ENCODE results near the gene TLCD3A. TPM values are rescaled to one million over a fixed set of nuclear protein-coding genes. Genes with fewer than 3 reads are reported as not detected.
A peak's percentile ranks its signal among the peaks of the same experiment; 100 is the strongest.

Gene TLCD3A
- total and polyA plus RNA-seq, 2 donors (not counting 3 experiments of a cell fraction or from before 2014, with no cell fraction given): 36.6 to 54.1 TPM

DNA sequence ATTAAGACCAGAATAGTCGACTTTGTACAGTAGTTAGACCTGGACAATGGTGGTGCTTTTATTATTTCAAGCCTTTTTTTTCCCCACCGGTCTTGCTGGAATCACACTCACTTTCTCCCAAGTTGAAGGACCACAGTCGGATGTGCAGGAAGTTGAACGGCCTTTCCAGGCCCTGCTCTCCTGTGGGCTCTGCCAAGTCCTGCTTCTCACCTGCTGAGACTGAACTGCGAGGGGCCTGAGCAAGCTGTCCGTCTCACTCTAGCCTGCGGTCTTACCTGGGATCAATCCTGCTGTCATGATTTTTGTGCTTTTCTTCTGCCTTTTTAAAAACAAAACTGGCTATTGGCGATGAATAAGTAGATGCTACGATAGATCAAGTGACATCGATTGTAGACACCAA, 1.3 kb downstream of the TLCD3A start:
- CTCF ChIA-PET: interaction anchor here (1.0 to 1.7 kb wide), 5 partner anchors 12 to 323 kb away, joined by 3 to 8 read pairs (median 4); no protein-coding TSS in a partner anchor
- no peaks in the 10 kb centered on the region for H3K27me3 ChIP-seq (ENCODE audit: control insufficient read depth in 2 of 2, insufficient read depth in 2 of 2, low read length in 2 of 2)
- peaks cover 0 to 7% of the 10 kb centered on the region in 2 experiments for H3K36me3 ChIP-seq (ENCODE audit: control insufficient read depth in 2 of 2, extremely low read depth in 1 of 2, insufficient read depth in 2 of 2, low read length in 2 of 2)
- POLR2A ChIA-PET: no interaction called here
- H3K9me1 ChIP-seq (replicated peaks; ENCODE audit: control insufficient read depth, extremely low read depth, insufficient read depth, low read length): no peaks in the 10 kb centered on the region
- no peaks in the 10 kb centered on the region for H4K20me1 ChIP-seq (replicated peaks; ENCODE audit: control insufficient read depth, extremely low read depth, insufficient read depth, low read length)
- H3K27ac ChIP-seq (ENCODE audit: insufficient read depth, low read depth, low read length): peak overlapping the region; percentile 46
- FAIRE-seq (no peak), DNase-seq (ENCODE audit: low read depth, low spot score) (no peak)
- BruUV-seq (replicated peaks): TSS peak; percentile 32
- intact Hi-C loops (cut with micrococcal nuclease): loop anchor here (1.0 kb wide), 1 partner anchor 19 kb away; the partner anchor contains the start of gene GEMIN4
- no peaks in the 10 kb centered on the region for H3K9me3 ChIP-seq (replicated peaks; ENCODE audit: control insufficient read depth, insufficient read depth, low read length)
- peaks cover 35% of the 10 kb centered on the region for H3K79me2 ChIP-seq (ENCODE audit: control insufficient read depth, insufficient read depth, low read length)
- dilution Hi-C loops (cut with MboI; ENCODE audit: extremely low pct_ligation_motif_present, low sequenced_read_pairs): no loop called here
- H3K4me2 ChIP-seq (ENCODE audit: insufficient read depth, low read length): peak overlapping the region; percentile 98
- H3K4me1 ChIP-seq (ENCODE audit: control insufficient read depth, extremely low read depth, insufficient read depth, low read length): peaks cover 15% of the 10 kb centered on the region
- peak overlapping the region; percentile 87 to 98 (median 91) for H3K4me3 ChIP-seq (replicated peaks in 1 of 3; ENCODE audit: insufficient read depth in 1 of 3, low read depth in 1 of 3, low read length in 3 of 3)
- H2AFZ ChIP-seq (ENCODE audit: low read depth, low read length): peak overlapping the region; percentile 82
- TF ChIP-seq POLR2AphosphoS5 (IDR thresholded peaks at IDR 0.05; ENCODE audit: insufficient read depth, low read depth, low read length) (no peak), FOS (IDR thresholded peaks at IDR 0.05; ENCODE audit: borderline replicate concordance, insufficient read depth, low read length) (no peak), GATA2 (IDR thresholded peaks at IDR 0.05; ENCODE audit: insufficient read depth, insufficient read length, low read depth, low read length) (no peak), EZH2 (IDR thresholded peaks at IDR 0.05; ENCODE audit: borderline replicate concordance, low read depth, low read length, severe bottlenecking) (no peak), JUN (IDR thresholded peaks at IDR 0.05; ENCODE audit: borderline replicate concordance, insufficient read depth, insufficient read length, low read depth) (no peak), POLR2A (IDR thresholded peaks at IDR 0.05; ENCODE audit: low read depth, low read length) (no peak), MYC (IDR thresholded peaks at IDR 0.05; ENCODE audit: low read depth, low read length) (no peak)
- TF ChIP-seq, protein P1, sequence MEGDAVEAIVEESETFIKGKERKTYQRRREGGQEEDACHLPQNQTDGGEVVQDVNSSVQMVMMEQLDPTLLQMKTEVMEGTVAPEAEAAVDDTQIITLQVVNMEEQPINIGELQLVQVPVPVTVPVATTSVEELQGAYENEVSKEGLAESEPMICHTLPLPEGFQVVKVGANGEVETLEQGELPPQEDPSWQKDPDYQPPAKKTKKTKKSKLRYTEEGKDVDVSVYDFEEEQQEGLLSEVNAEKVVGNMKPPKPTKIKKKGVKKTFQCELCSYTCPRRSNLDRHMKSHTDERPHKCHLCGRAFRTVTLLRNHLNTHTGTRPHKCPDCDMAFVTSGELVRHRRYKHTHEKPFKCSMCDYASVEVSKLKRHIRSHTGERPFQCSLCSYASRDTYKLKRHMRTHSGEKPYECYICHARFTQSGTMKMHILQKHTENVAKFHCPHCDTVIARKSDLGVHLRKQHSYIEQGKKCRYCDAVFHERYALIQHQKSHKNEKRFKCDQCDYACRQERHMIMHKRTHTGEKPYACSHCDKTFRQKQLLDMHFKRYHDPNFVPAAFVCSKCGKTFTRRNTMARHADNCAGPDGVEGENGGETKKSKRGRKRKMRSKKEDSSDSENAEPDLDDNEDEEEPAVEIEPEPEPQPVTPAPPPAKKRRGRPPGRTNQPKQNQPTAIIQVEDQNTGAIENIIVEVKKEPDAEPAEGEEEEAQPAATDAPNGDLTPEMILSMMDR (IDR thresholded peaks at IDR 0.05; ENCODE audit: extremely low read depth in 1 of 2, insufficient read depth in 1 of 2, low read depth in 1 of 2, low read length in 2 of 2): no peak
- TF ChIP-seq, protein P2, sequence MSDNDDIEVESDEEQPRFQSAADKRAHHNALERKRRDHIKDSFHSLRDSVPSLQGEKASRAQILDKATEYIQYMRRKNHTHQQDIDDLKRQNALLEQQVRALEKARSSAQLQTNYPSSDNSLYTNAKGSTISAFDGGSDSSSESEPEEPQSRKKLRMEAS (IDR thresholded peaks at IDR 0.05; ENCODE audit: insufficient read depth, insufficient read length): no peak
- peak overlapping the region; percentile 76 for H3K9ac ChIP-seq (replicated peaks; ENCODE audit: extremely low read depth, insufficient read depth, low read length)

Data from endothelial cell of umbilical vein (primary cell).